Measurements from ENCODE around the gene VPS37B.

DNA sequence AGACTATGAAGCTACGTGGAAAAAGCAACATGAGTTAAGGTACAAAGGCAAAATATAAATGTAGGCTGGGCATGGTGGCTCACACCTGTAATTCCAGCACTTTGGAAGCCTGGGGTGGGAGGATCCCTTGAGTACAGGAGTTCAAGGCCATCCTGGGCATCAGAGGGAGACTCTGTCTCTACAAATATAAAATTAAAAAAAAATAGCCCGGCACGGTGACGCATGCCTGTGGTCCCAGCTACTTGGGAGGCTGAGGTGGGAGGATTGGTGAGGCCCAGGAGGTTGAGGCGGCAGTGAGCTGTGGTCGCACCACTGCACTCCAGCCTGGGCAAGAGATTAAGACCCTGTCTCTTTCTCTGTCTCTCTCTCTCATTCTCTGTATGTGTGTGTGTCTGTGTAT is 4.0 kb upstream of the VPS37B start:
- TF ChIP-seq CTCF (IDR thresholded peaks at IDR 0.05) (no peak), EZH2 (IDR thresholded peaks at IDR 0.05; ENCODE audit: borderline replicate concordance, insufficient read depth, low read depth, low read length, poor library complexity, severe bottlenecking) (no peak)

Data from B cell (primary cell).